ENCODE measurements around the gene TMEM131.

The TMEM131 gene

DNA sequence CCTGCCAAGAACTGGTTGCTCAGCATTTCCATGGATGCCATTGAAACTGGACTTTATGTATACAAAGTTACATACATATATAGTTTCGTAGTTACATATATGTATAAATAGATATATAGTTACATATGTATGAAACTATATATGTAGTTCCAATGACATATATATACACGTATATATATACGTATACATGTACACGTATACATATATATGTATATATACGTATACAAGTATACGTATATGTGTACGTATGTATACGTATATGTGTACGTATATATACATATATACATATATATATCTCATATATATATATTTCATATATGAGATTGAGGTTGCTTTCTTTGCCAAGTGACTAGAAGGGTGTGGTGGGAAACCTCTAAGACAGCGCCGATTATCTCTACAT, 10.6 kb upstream of the TMEM131 start:
- H3K4me3 Mint-ChIP-seq, result no peak overlapping the region
- H3K9me3 Mint-ChIP-seq, result no peaks in the 10 kb centered on the region
- H3K4me1 Mint-ChIP-seq, result peaks cover 19% of the 10 kb centered on the region
- TF ChIP-seq, protein P1, sequence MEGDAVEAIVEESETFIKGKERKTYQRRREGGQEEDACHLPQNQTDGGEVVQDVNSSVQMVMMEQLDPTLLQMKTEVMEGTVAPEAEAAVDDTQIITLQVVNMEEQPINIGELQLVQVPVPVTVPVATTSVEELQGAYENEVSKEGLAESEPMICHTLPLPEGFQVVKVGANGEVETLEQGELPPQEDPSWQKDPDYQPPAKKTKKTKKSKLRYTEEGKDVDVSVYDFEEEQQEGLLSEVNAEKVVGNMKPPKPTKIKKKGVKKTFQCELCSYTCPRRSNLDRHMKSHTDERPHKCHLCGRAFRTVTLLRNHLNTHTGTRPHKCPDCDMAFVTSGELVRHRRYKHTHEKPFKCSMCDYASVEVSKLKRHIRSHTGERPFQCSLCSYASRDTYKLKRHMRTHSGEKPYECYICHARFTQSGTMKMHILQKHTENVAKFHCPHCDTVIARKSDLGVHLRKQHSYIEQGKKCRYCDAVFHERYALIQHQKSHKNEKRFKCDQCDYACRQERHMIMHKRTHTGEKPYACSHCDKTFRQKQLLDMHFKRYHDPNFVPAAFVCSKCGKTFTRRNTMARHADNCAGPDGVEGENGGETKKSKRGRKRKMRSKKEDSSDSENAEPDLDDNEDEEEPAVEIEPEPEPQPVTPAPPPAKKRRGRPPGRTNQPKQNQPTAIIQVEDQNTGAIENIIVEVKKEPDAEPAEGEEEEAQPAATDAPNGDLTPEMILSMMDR (IDR thresholded peaks at IDR 0.05; ENCODE audit: unreplicated experiment in 3 of 3), result no peak
- H3K36me3 Mint-ChIP-seq (ENCODE audit: low read depth), result no peaks in the 10 kb centered on the region
- no peaks in the 10 kb centered on the region for H3K27me3 Mint-ChIP-seq (ENCODE audit: low read depth)
- no peak overlapping the region for H3K27ac Mint-ChIP-seq

DNA sequence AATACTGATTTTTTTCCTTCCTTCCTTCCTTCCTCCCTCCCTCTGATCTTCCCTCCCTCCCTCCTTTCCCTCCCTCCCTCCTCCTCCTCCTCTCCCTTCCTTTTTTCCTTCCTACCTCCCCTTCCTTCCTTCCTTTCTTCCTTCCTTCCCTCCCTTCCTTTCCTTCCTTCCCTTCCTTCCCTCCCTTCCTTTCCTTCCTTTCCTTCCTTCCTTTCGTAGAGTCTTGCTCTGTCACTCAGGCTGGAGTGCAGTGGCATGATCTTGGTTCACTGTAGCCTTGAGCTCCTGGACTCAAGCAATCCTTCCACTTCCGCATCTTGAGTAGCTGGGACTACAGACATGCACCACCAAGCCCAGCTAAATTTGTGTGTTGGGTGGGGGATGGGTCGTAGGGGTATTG, 8.9 kb upstream of the TMEM131 start:
- Mint-ChIP-seq H3K4me3 (no peak overlapping the region), H3K4me1 (peaks cover 5% of the 10 kb centered on the region), H3K36me3 (ENCODE audit: low read depth) (no peaks in the 10 kb centered on the region), H3K27me3 (ENCODE audit: low read depth) (no peaks in the 10 kb centered on the region), H3K9me3 (no peaks in the 10 kb centered on the region), H3K27ac (no peak overlapping the region)
- TF ChIP-seq, protein P1 (IDR thresholded peaks at IDR 0.05; ENCODE audit: unreplicated experiment in 3 of 3), result no peak

DNA sequence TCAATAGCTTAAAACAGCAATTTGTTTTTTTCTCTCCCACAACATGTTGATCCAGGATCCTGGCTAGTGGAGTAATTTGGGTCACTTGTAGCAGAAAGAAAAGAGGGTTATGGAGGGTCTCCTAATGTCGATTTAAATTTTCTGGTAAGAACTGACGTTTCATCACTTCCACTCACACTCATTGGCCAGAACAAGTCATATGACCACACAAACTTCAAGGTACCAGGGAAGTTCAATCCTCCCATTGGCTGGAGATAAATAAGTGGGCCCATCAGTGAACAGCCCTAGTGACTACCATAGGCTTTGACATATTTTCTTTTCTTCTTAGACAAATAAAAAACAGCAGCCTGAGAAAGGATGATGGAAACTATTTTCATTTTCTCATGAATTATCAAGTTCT, 8.3 kb upstream of the TMEM131 start:
- TF ChIP-seq, protein P1 (IDR thresholded peaks at IDR 0.05; ENCODE audit: unreplicated experiment in 3 of 3), result no peak
- no peaks in the 10 kb centered on the region for H3K36me3 Mint-ChIP-seq (ENCODE audit: low read depth)
- no peaks in the 10 kb centered on the region for H3K9me3 Mint-ChIP-seq
- no peaks in the 10 kb centered on the region for H3K27me3 Mint-ChIP-seq (ENCODE audit: low read depth)
- peaks cover 8% of the 10 kb centered on the region for H3K4me1 Mint-ChIP-seq
- H3K4me3 Mint-ChIP-seq, result no peak overlapping the region
- H3K27ac Mint-ChIP-seq, result no peak overlapping the region

DNA sequence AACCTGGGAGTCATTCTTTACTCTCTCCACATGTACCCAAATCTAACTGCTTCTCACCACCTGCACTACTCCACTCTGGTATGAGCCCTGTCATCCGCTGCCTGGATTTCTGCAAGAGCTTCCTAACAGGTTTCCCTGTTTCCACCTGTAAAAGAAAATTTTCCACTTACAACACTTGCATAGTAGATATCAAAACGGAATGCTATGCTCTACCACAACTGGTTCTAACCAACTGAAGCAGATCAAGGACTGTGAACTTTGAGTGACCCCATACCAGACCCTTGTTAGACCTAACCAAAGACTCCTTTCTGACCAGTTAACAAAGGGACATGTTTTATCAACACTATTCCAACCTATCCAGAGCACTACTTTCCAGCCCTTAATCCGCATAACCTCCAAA, 3.8 kb upstream of the TMEM131 start:
- peaks cover 15% of the 10 kb centered on the region for H3K4me1 Mint-ChIP-seq
- peak overlapping the region in 2 of 3 experiments; percentile 37 to 71 for H3K27ac Mint-ChIP-seq
- H3K27me3 Mint-ChIP-seq (ENCODE audit: low read depth), result no peaks in the 10 kb centered on the region
- no peaks in the 10 kb centered on the region for H3K9me3 Mint-ChIP-seq
- TF ChIP-seq, protein P1 (IDR thresholded peaks at IDR 0.05; ENCODE audit: unreplicated experiment in 3 of 3), result no peak
- H3K36me3 Mint-ChIP-seq (ENCODE audit: low read depth), result no peaks in the 10 kb centered on the region
- H3K4me3 Mint-ChIP-seq, result peak overlapping the region in 2 of 3 experiments; percentile 17 to 32

DNA sequence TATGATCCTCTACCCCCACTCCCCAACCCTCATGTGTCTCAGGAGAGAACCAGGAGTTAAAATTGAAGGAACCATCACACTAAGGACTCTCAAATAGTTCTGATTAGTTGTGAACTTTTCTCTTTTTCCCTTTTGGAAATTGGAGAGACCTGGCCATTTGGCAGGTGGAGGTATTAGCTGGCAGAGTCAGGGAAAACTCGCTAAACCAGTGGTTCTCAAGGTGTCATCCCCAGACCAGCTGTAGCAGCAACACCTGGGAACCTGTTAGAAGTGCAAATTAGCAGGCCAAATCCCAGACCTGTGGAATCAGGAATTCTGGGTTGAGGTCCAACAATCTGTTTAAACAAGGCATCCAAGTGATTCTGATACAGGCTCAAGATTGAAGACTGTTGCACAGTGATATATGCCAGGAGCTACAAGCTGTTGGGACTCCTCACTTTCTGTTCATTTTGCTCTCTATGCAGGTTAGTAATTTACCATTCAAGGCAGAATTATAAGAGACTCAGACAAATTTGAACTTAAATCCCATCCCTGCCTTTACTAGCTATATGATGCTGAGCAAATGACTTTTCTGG, 2.8 kb upstream of the TMEM131 start:
- TF ChIP-seq, protein P1 (IDR thresholded peaks at IDR 0.05; ENCODE audit: unreplicated experiment in 3 of 3), result no peak
- H3K4me3 Mint-ChIP-seq, result peak overlapping the region in 1 of 3 experiments; percentile 58
- H3K27me3 Mint-ChIP-seq (ENCODE audit: low read depth), result no peaks in the 10 kb centered on the region
- H3K36me3 Mint-ChIP-seq (ENCODE audit: low read depth), result no peaks in the 10 kb centered on the region
- H3K9me3 Mint-ChIP-seq, result no peaks in the 10 kb centered on the region
- peaks cover 23% of the 10 kb centered on the region for H3K4me1 Mint-ChIP-seq
- peak overlapping the region in 2 of 3 experiments; percentile 50 to 70 for H3K27ac Mint-ChIP-seq

DNA sequence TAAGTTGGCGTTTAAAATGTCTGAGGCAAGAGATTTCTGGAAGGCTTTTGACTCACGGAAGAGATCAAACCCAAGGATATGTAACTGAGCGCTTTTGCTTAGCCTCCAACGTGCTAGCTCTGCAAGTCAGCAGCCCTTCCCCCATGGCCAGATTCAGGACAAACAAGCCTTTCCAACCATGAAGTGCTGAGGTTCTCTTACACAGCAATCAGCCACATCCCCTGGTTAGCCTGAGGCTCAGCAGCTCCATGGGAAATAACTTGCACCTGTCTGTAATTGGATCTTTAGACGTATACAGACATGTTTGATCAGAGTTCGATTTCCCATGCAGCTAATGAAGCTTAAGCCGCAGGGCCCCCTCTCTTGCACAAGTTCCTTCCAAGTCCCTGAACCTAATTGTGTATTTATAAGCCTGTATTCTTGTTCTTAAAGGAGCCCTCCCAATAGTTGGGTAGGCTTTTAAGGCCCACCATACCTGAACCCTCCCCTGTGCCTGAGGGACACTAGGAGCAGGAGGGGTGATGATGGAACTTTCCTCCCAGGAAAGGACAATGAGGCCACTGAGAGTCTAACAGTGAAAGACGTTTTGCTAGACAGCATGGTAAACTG, 2.1 kb upstream of the TMEM131 start:
- peak overlapping the region; percentile 37 to 70 (median 50) for H3K27ac Mint-ChIP-seq
- H3K27me3 Mint-ChIP-seq (ENCODE audit: low read depth), result no peaks in the 10 kb centered on the region
- H3K9me3 Mint-ChIP-seq, result no peaks in the 10 kb centered on the region
- no peaks in the 10 kb centered on the region for H3K36me3 Mint-ChIP-seq (ENCODE audit: low read depth)
- TF ChIP-seq, protein P1 (IDR thresholded peaks at IDR 0.05; ENCODE audit: unreplicated experiment in 3 of 3), result no peak
- peak overlapping the region; percentile 54 to 60 (median 58) for H3K4me3 Mint-ChIP-seq
- peaks cover 29% of the 10 kb centered on the region for H3K4me1 Mint-ChIP-seq

All from nephron (organoid).